A375 (cell line): Measurements from ENCODE around the gene RNF41. TPM values are rescaled to one million over a fixed set of nuclear protein-coding genes. Genes with fewer than 3 reads are reported as not detected.

Experiments
- total RNA-seq: library from RNA; depleted of rRNA; stranded (reverse); fragments of >200 nt; shearing (Covaris generic); gene quantifications from 2 replicates; pipeline ENCODE4 v1.2.3, GENCODE V29; 2014; rRNA removed

The RNF41 gene
- total RNA-seq: 115 and 119 TPM in 2 replicates

DNA sequence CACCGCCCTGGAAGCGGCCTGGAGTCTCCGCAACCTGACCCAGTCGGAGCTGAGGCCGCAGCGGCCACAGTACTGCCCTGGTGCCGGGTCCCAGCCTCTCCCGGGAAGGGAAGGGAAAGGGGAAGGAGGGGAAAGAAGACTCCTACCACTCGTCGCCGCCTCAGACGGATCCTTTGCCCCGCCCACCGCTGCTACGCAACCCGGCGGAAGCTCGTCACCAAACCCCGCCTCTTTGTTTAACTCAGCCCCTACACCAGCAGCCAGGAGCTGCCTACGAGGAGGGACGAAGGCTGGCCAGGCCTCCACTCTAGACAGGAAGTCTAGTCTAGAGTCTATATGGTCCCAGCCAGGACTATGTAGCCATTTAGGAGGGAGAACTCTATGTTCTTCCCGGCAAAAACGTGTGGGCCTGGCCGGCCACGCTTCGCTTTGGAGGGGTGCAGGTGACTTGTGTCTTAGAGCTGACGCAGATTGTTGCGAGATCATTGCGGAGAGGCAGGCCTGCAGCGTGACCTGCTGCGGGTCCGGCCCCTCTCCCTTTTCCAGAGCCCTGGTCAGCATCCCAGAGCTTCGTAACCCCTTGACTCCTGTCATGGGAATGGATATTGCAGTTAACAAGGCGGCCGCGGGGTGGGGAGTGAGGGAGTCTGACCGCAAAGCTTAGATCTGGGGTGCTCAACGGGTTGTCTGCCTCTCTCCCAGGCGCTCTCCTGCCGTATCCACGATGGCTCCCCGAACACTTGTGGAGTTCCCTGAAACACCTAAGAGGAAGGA lies at the start of gene RNF41:
Gene RNF41, minus strand, starts transcription at position 166 of the 774 bp plus-strand sequence. CDS start 7,875 bp downstream, outside the sequence.

DNA sequence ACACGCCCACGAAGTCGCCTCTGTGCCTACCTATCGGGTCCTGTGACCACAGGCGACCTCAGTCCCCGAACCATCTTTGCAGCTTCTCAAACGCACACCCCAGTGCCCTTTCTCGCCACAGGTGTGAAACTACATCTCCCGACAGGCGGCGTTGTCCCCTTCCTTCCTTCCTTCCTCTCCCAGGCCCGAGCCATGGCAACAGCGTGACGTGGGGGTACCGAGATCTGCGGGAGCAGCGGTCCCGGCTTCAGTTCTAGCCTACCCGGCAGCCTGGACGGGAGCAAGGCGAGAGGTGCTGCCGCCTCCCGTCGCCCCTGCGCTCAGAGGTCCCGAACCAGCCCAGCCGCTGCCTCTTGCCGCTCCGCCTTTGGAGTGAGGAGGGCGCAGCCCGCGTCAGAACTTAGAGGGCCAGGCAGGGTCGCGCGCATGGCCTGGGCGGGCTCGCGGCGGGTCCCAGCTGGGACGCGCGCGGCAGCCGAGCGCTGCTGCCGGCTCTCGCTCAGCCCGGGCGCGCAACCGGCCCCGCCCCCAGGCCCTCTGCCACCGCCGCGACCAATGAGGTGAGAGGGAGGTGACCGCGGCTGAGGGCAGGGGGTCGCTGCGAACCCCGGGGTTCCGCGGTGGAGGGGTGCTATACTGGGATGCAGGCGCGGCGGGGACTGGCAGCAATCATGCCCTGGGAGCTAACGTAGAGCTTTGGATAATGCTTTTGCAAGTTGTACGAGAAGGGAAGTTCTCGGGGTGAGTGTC lies 45.1 kb upstream of the RNF41 start, which contains the start of gene COQ10A:
Gene COQ10A, plus strand, starts transcription at position 250 of the 750 bp plus-strand sequence. Its CDS starts 177 bp downstream, at position 427.

DNA sequence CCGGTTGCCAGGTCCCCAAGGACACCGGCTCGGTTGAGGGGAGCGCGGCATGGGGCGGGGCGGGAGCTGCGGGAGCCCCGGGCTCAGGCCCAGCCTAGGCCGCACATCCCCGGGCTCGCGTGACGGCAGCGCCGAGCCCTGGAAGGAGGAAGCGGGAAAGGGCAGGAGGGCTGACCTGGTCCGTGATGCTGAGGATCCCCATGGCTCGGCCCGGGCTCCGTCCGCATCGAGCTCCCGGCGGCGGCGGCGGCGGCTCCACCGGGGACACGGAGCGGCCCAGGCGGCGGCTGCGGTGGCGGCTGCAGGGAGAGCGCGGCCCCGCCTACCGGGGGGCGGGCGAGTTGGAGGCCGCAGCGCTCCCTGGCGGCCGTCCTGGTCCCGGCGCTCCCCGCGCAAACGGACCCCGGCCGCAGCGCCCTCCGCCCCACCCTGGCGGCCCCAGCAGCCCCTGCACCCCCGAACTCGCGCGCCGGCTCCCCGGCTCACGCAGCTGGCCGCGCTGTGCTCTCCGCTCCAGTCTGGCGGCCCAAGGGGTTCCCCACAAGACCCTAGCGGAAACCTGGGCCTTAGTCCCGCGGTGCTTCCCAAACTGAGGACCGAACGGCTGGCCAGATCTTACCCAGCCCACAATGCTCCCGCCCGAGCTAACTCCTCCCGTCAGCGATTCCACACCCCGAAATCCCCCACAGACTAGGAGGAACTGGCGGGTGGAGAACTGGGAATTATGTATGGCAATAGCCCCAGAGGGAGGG lies 36.5 kb upstream of the RNF41 start, which contains the start of gene ANKRD52:
Gene ANKRD52, minus strand, starts transcription at position 317 of the 752 bp plus-strand sequence. Its CDS starts 115 bp downstream, at position 202.

GRCh38 chr12:56229916-56230431 lies 8.3 kb upstream of the RNF41 start, which contains the start of gene SLC39A5:
SLC39A5 (plus strand) TSS chr12:56230051; CDS start chr12:56231275, 1,224 bp downstream.

GRCh38 chr12:56224102-56224701 lies 2.5 kb upstream of the RNF41 start, which contains the start of gene NABP2:
NABP2 (plus strand) TSS chr12:56224342; CDS start chr12:56224857, 515 bp downstream.

GRCh38 chr12:56189099-56189917 lies 32.4 kb downstream of the RNF41 start, which contains the start of gene SMARCC2:
SMARCC2 (minus strand) TSS chr12:56189483; CDS start chr12:56189461, 22 bp downstream.

DNA sequence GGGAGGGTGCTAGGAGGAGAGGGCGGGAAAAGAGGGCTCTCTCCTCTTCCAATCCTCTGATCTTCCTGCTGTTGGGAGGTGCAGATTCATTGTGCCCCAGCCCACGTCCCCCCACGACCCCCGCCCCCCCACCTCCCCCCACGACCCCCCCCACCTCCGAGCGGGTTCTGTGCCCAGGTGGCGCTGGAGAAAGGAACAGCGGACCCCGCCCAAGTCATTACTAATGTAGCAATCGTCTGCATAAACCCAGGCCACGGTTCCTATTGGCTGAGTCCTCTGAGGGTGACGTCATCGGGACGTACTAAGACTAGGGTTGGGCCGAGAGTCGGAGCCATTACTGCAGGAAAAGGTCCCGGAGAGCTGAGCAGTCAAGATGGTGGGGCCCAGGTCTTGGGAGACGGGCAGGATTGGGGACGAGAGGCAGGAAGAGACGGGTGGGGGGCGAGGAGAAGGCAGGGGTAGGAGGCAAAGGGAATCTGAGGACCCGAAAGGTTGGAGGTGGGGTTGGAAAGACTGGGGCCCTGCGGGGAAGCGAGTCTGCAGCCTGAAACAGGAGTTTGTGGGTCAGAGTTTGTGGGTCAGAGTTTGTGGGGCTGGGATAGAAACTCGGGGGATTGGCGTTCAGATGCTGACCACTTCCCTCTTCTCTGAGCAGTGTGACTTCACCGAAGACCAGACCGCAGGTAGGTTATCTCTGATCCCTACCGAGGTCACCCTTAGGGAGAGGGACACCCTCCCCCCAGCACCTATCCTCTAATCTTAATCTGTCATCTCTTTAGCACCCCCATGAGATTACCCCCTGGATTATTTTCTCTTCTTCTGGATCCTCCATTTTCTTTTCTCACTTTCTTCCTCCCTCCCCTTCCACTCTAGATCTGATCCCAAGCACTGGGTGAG lies 63.4 kb downstream of the RNF41 start, which contains the start of gene MYL6:
Gene MYL6, plus strand, starts transcription at position 331 of the 897 bp plus-strand sequence. Its CDS starts 43 bp downstream, at position 374.

Other genes starting within 250 kb of the RNF41 start
- gene RAB5B, start 247.8 kb downstream of the RNF41 start, total RNA-seq: 27.6 and 29.7 TPM in 2 replicates
- gene SUOX, start 224.6 kb downstream of the RNF41 start, total RNA-seq: 12.9 and 14.9 TPM in 2 replicates
- 1.7 and 1.8 TPM in 2 replicates for gene IKZF4, start 200.9 kb downstream of the RNF41 start, total RNA-seq
- 184 and 199 TPM in 2 replicates for gene RPS26, start 180.0 kb downstream of the RNF41 start, total RNA-seq
- 156 and 173 TPM in 2 replicates for gene ERBB3, start 141.8 kb downstream of the RNF41 start, total RNA-seq
- 478 and 571 TPM in 2 replicates for gene PA2G4, start 117.4 kb downstream of the RNF41 start, total RNA-seq
- 7,110 and 8,345 TPM in 2 replicates for gene RPL41, start 105.3 kb downstream of the RNF41 start, total RNA-seq
- gene ZC3H10, start 103.7 kb downstream of the RNF41 start, total RNA-seq: 6.1 and 7.4 TPM in 2 replicates
- 122 and 134 TPM in 2 replicates for gene ESYT1, start 93.7 kb downstream of the RNF41 start, total RNA-seq
- gene MYL6B, start 69.3 kb downstream of the RNF41 start, total RNA-seq: 192 and 196 TPM in 2 replicates
- 1,070 and 1,254 TPM in 2 replicates for gene MYL6, start 63.6 kb downstream of the RNF41 start, total RNA-seq
- gene SMARCC2, start 32.4 kb downstream of the RNF41 start, total RNA-seq: 44.2 and 50.5 TPM in 2 replicates
- gene NABP2, start 2.4 kb upstream of the RNF41 start, total RNA-seq: 58.5 and 66.1 TPM in 2 replicates
- not detected in 2 replicates for gene SLC39A5, start 8.1 kb upstream of the RNF41 start, total RNA-seq
- 15.9 and 16.3 TPM in 2 replicates for gene ANKRD52, start 36.5 kb upstream of the RNF41 start, total RNA-seq
- 21.2 and 23.2 TPM in 2 replicates for gene COQ10A, start 45.0 kb upstream of the RNF41 start, total RNA-seq
- gene CS, start 78.4 kb upstream of the RNF41 start, total RNA-seq: 115 and 119 TPM in 2 replicates
- gene CNPY2, start 94.1 kb upstream of the RNF41 start, total RNA-seq: 154 and 163 TPM in 2 replicates
- 38.7 and 58.8 TPM in 2 replicates for gene PAN2, start 112.1 kb upstream of the RNF41 start, total RNA-seq
- gene IL23A, start 117.0 kb upstream of the RNF41 start, total RNA-seq: 0.21 and 0.23 TPM in 2 replicates
- 33.0 and 33.2 TPM in 2 replicates for gene STAT2, start 138.2 kb upstream of the RNF41 start, total RNA-seq
- not detected in 2 replicates for gene APOF, start 140.9 kb upstream of the RNF41 start, total RNA-seq
- gene TIMELESS, start 227.5 kb upstream of the RNF41 start, total RNA-seq: 19.1 and 24.1 TPM in 2 replicates
- 0.11 TPM in 1 of 2 replicates, not detected in the other for gene MIP, start 232.7 kb upstream of the RNF41 start, total RNA-seq
- gene SPRYD4, start 246.7 kb upstream of the RNF41 start, total RNA-seq: 4.5 and 4.7 TPM in 2 replicates